ENCODE measurements around the gene ZXDC. TPM values are rescaled to one million over a fixed set of nuclear protein-coding genes. Genes with fewer than 3 reads are reported as not detected.

ZXDC gene
- total and polyA plus RNA-seq, 2 donors (not counting 3 experiments of a cell fraction or from before 2014, with no cell fraction given), result 15.2 to 22.6 TPM

DNA sequence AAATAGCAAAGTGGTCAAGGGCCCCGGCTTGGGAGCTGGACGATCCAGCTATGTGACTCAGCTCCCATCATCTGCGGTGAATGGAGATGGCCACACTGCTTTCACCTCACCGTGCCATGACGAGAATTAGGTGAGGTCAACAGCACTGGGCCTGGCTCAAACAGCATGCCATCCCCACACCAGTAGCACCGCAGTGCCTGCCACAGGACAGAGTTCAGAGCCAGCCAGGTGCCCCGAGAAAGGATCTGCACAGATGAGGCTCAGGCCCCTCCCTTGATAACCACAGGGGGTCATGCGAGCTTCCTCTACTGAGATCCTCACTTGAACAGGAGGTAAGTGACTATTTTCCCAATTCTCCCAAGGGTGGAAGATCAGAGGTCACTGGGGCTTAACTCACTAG, 29.4 kb downstream of the ZXDC start:
- Histone ChIP-seq H3K9me3 (replicated peaks; ENCODE audit: control insufficient read depth, insufficient read depth, low read length) (no peaks in the 10 kb centered on the region), H3K4me2 (ENCODE audit: insufficient read depth, low read length) (no peak overlapping the region), H3K4me3 (replicated peaks in 1 of 3; ENCODE audit: insufficient read depth in 1 of 3, low read depth in 1 of 3, low read length in 3 of 3) (no peak overlapping the region), H3K27ac (ENCODE audit: insufficient read depth, low read depth, low read length) (no peak overlapping the region), H3K79me2 (ENCODE audit: control insufficient read depth, insufficient read depth, low read length) (no peaks in the 10 kb centered on the region), H3K9me1 (replicated peaks; ENCODE audit: control insufficient read depth, extremely low read depth, insufficient read depth, low read length) (no peaks in the 10 kb centered on the region), H2AFZ (ENCODE audit: low read depth, low read length) (no peak overlapping the region), H3K9ac (replicated peaks; ENCODE audit: extremely low read depth, insufficient read depth, low read length) (no peak overlapping the region), H3K36me3 (ENCODE audit: control insufficient read depth in 2 of 2, extremely low read depth in 1 of 2, insufficient read depth in 2 of 2, low read length in 2 of 2) (peaks cover 0 to 13% of the 10 kb centered on the region in 2 experiments), H4K20me1 (replicated peaks; ENCODE audit: control insufficient read depth, extremely low read depth, insufficient read depth, low read length) (no peaks in the 10 kb centered on the region), H3K4me1 (ENCODE audit: control insufficient read depth, extremely low read depth, insufficient read depth, low read length) (no peaks in the 10 kb centered on the region), H3K27me3 (ENCODE audit: control insufficient read depth in 2 of 2, insufficient read depth in 2 of 2, low read length in 2 of 2) (no peaks in the 10 kb centered on the region)
- TF ChIP-seq MYC (IDR thresholded peaks at IDR 0.05; ENCODE audit: low read depth, low read length) (no peak), EZH2 (IDR thresholded peaks at IDR 0.05; ENCODE audit: borderline replicate concordance, low read depth, low read length, severe bottlenecking) (no peak), FOS (IDR thresholded peaks at IDR 0.05; ENCODE audit: borderline replicate concordance, insufficient read depth, low read length) (no peak), POLR2A (IDR thresholded peaks at IDR 0.05; ENCODE audit: low read depth, low read length) (no peak), GATA2 (IDR thresholded peaks at IDR 0.05; ENCODE audit: insufficient read depth, insufficient read length, low read depth, low read length) (no peak), JUN (IDR thresholded peaks at IDR 0.05; ENCODE audit: borderline replicate concordance, insufficient read depth, insufficient read length, low read depth) (no peak), POLR2AphosphoS5 (IDR thresholded peaks at IDR 0.05; ENCODE audit: insufficient read depth, low read depth, low read length) (no peak)
- TF ChIP-seq, protein P1, sequence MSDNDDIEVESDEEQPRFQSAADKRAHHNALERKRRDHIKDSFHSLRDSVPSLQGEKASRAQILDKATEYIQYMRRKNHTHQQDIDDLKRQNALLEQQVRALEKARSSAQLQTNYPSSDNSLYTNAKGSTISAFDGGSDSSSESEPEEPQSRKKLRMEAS (IDR thresholded peaks at IDR 0.05; ENCODE audit: insufficient read depth, insufficient read length), result no peak
- TF ChIP-seq, protein P2, sequence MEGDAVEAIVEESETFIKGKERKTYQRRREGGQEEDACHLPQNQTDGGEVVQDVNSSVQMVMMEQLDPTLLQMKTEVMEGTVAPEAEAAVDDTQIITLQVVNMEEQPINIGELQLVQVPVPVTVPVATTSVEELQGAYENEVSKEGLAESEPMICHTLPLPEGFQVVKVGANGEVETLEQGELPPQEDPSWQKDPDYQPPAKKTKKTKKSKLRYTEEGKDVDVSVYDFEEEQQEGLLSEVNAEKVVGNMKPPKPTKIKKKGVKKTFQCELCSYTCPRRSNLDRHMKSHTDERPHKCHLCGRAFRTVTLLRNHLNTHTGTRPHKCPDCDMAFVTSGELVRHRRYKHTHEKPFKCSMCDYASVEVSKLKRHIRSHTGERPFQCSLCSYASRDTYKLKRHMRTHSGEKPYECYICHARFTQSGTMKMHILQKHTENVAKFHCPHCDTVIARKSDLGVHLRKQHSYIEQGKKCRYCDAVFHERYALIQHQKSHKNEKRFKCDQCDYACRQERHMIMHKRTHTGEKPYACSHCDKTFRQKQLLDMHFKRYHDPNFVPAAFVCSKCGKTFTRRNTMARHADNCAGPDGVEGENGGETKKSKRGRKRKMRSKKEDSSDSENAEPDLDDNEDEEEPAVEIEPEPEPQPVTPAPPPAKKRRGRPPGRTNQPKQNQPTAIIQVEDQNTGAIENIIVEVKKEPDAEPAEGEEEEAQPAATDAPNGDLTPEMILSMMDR (IDR thresholded peaks at IDR 0.05; ENCODE audit: extremely low read depth in 1 of 2, insufficient read depth in 1 of 2, low read depth in 1 of 2, low read length in 2 of 2), result no peak
- dilution Hi-C loops (cut with MboI; ENCODE audit: extremely low pct_ligation_motif_present, low sequenced_read_pairs) (no loop called here), intact Hi-C loops (cut with micrococcal nuclease) (no loop called here)
- no TSS peak for BruUV-seq (replicated peaks)
- CTCF ChIA-PET, result interaction anchor here (2.2 kb wide), 1 partner anchor 29 kb away, joined by 5 read pairs; no protein-coding TSS in a partner anchor
- no peak for FAIRE-seq
- no peak for DNase-seq (ENCODE audit: low read depth, low spot score)
- POLR2A ChIA-PET, result no interaction called here

All from endothelial cell of umbilical vein (primary cell).